Measurements from ENCODE around the gene TMC8. TPM values are rescaled to one million over a fixed set of nuclear protein-coding genes. Genes with fewer than 3 reads are reported as not detected.

Gene TMC8
- total RNA-seq, 6 donors from 2014 or later: 10.8 to 65.0 (median 33.8) TPM

- Histone ChIP-seq H3K4me3 (no peak overlapping the region), H3K4me1 (peaks cover 26 to 59% (median 45%) of the 10 kb centered on the region in 4 donors), H3K27ac (peak overlapping the region in 2 of 4 donors; percentile 44 to 56), H3K9me3 (no peaks in the 10 kb centered on the region), H3K27me3 (no peaks in the 10 kb centered on the region), H3K36me3 (peaks cover 17 to 77% (median 66%) of the 10 kb centered on the region in 4 donors)
- ATAC-seq (ENCODE audit: low FRiP score in 2 of 2) (no peak), DNase-seq (peak in 1 of 2 donors; percentile 48)
- 84 to 97% methylated on average over 6 to 22 of the region's 23 CpGs for WGBS, 2 donors
- TF ChIP-seq POLR2AphosphoS5 (IDR thresholded peaks at IDR 0.05) (no peak), CTCF (IDR thresholded peaks at IDR 0.05) (no peak), POLR2A (IDR thresholded peaks at IDR 0.05) (no peak), EP300 (IDR thresholded peaks at IDR 0.05) (no peak)
These were observed 8.2 kb upstream of the TMC8 start for GRCh38 chr17:78122216-78122930.

- no peaks in the 10 kb centered on the region for H3K9me3 ChIP-seq
- H3K36me3 ChIP-seq: peaks cover 17 to 72% (median 64%) of the 10 kb centered on the region in 4 donors
- TF ChIP-seq EP300 (IDR thresholded peaks at IDR 0.05): no peak
- no peak for TF ChIP-seq CTCF (IDR thresholded peaks at IDR 0.05)
- no peak for TF ChIP-seq POLR2AphosphoS5 (IDR thresholded peaks at IDR 0.05)
- TF ChIP-seq POLR2A (IDR thresholded peaks at IDR 0.05): no peak
These were observed 7.7 kb upstream of the TMC8 start for GRCh38 chr17:78122931-78123249.

GRCh38 chr17:78123258-78123929 lies 7.2 kb upstream of the TMC8 start:
- no peak for TF ChIP-seq CTCF (IDR thresholded peaks at IDR 0.05)
- DNase-seq (no peak), ATAC-seq (ENCODE audit: low FRiP score in 2 of 2) (no peak)
- H3K27me3 ChIP-seq: no peaks in the 10 kb centered on the region
- H3K9me3 ChIP-seq: no peaks in the 10 kb centered on the region
- 96 to 99% methylated on average over 5 of the region's 5 CpGs for WGBS, 2 donors
- peaks cover 17 to 69% (median 64%) of the 10 kb centered on the region in 4 donors for H3K36me3 ChIP-seq
- H3K4me1 ChIP-seq: peaks cover 26 to 59% (median 46%) of the 10 kb centered on the region in 4 donors
- H3K4me3 ChIP-seq: no peak overlapping the region
- peak overlapping the region in 1 of 4 donors; percentile 60 for H3K27ac ChIP-seq

More at GRCh38 chr17:78122931-78123249, 7.7 kb upstream of the TMC8 start:
- H3K27me3 ChIP-seq: no peaks in the 10 kb centered on the region
- peaks cover 26 to 60% (median 46%) of the 10 kb centered on the region in 4 donors for H3K4me1 ChIP-seq
- 93 to 94% methylated on average over 4 of the region's 4 CpGs for WGBS, 2 donors
- no peak overlapping the region for H3K4me3 ChIP-seq
- ATAC-seq (ENCODE audit: low FRiP score in 2 of 2): no peak
- DNase-seq: no peak
- no peak overlapping the region for H3K27ac ChIP-seq

- Histone ChIP-seq H3K27me3 (no peaks in the 10 kb centered on the region), H3K4me3 (no peak overlapping the region), H3K36me3 (peaks cover 17 to 61% (median 57%) of the 10 kb centered on the region in 4 donors), H3K27ac (peak overlapping the region in 3 of 4 donors; percentile 60 to 88 (median 88)), H3K9me3 (no peaks in the 10 kb centered on the region), H3K4me1 (peaks cover 32 to 64% (median 54%) of the 10 kb centered on the region in 4 donors)
- WGBS, 2 donors: 72 to 73% methylated on average over 14 to 28 of the region's 30 CpGs
- TF ChIP-seq CTCF (IDR thresholded peaks at IDR 0.05) (no peak), POLR2AphosphoS5 (IDR thresholded peaks at IDR 0.05) (no peak), POLR2A (IDR thresholded peaks at IDR 0.05) (no peak), EP300 (IDR thresholded peaks at IDR 0.05) (no peak)
- ATAC-seq (ENCODE audit: low FRiP score in 2 of 2) (peak in 1 of 2 donors; percentile 5), DNase-seq (peak; percentile 40 to 86)
These were observed 6.3 kb upstream of the TMC8 start for GRCh38 chr17:78124081-78124835.

Measured in upper lobe of left lung (tissue), 6 donors.